ENCODE measurements around the gene KNDC1.
"Not testable (repeated sequence)": the region's sequence is repeated elsewhere in the genome, so short reads cannot be mapped to it uniquely, and the experiment has no call there.

Gene KNDC1

GRCh38 chr10:133159950-133160825, at the start of gene KNDC1:
TSS of gene KNDC1 (plus strand) at chr10:133160219. CDS start at chr10:133160468, 249 bp downstream.
- no peak for DNase-seq (ENCODE audit: low read depth in 2 of 2, low spot score in 1 of 2)

- no peak for DNase-seq (ENCODE audit: low read depth in 2 of 2, low spot score in 1 of 2)
Observed at GRCh38 chr10:133110609-133111275, 49.3 kb upstream of the KNDC1 start.

- DNase-seq (ENCODE audit: low read depth in 2 of 2, low spot score in 1 of 2), result not testable (repeated sequence)
Observed at GRCh38 chr10:133111640-133112039, 48.4 kb upstream of the KNDC1 start.

- DNase-seq (ENCODE audit: low read depth in 2 of 2, low spot score in 1 of 2), result no peak
Observed at GRCh38 chr10:133113146-133113830, 46.7 kb upstream of the KNDC1 start.

GRCh38 chr10:133113847-133114246, 46.2 kb upstream of the KNDC1 start:
- DNase-seq (ENCODE audit: low read depth in 2 of 2, low spot score in 1 of 2), result no peak

GRCh38 chr10:133114251-133114650, 45.8 kb upstream of the KNDC1 start:
- no peak for DNase-seq (ENCODE audit: low read depth in 2 of 2, low spot score in 1 of 2)

GRCh38 chr10:133114726-133115452, 45.1 kb upstream of the KNDC1 start:
- no peak for DNase-seq (ENCODE audit: low read depth in 2 of 2, low spot score in 1 of 2)

- DNase-seq (ENCODE audit: low read depth in 2 of 2, low spot score in 1 of 2), result no peak
Observed at GRCh38 chr10:133115453-133115842, 44.6 kb upstream of the KNDC1 start.

GRCh38 chr10:133115976-133116375, 44.0 kb upstream of the KNDC1 start:
- no peak for DNase-seq (ENCODE audit: low read depth in 2 of 2, low spot score in 1 of 2)

- DNase-seq (ENCODE audit: low read depth in 2 of 2, low spot score in 1 of 2), result no peak
Observed at GRCh38 chr10:133116455-133116854, 43.6 kb upstream of the KNDC1 start.

GRCh38 chr10:133117036-133117687, 42.9 kb upstream of the KNDC1 start:
- DNase-seq (ENCODE audit: low read depth in 2 of 2, low spot score in 1 of 2), result no peak

GRCh38 chr10:133117688-133118071, 42.3 kb upstream of the KNDC1 start:
- DNase-seq (ENCODE audit: low read depth in 2 of 2, low spot score in 1 of 2), result no peak

- DNase-seq (ENCODE audit: low read depth in 2 of 2, low spot score in 1 of 2), result no peak
Observed at GRCh38 chr10:133121479-133121878, 38.5 kb upstream of the KNDC1 start.

- DNase-seq (ENCODE audit: low read depth in 2 of 2, low spot score in 1 of 2), result no peak
Observed at GRCh38 chr10:133122171-133122935, 37.7 kb upstream of the KNDC1 start.

GRCh38 chr10:133123050-133123745, 36.8 kb upstream of the KNDC1 start:
- no peak for DNase-seq (ENCODE audit: low read depth in 2 of 2, low spot score in 1 of 2)

GRCh38 chr10:133123746-133124356, 36.2 kb upstream of the KNDC1 start:
- DNase-seq (ENCODE audit: low read depth in 2 of 2, low spot score in 1 of 2), result no peak

- no peak for DNase-seq (ENCODE audit: low read depth in 2 of 2, low spot score in 1 of 2)
Observed at GRCh38 chr10:133124357-133125211, 35.4 kb upstream of the KNDC1 start.

GRCh38 chr10:133125901-133126300, 34.1 kb upstream of the KNDC1 start:
- DNase-seq (ENCODE audit: low read depth in 2 of 2, low spot score in 1 of 2), result no peak
